ENCODE results near the gene CCDC121.

GRCh38 chr2:27588308-27588707, 40.5 kb downstream of the CCDC121 start:
- TF ChIP-seq POLR2A (IDR thresholded peaks at IDR 0.05) = no peak
- TF ChIP-seq, protein P1, sequence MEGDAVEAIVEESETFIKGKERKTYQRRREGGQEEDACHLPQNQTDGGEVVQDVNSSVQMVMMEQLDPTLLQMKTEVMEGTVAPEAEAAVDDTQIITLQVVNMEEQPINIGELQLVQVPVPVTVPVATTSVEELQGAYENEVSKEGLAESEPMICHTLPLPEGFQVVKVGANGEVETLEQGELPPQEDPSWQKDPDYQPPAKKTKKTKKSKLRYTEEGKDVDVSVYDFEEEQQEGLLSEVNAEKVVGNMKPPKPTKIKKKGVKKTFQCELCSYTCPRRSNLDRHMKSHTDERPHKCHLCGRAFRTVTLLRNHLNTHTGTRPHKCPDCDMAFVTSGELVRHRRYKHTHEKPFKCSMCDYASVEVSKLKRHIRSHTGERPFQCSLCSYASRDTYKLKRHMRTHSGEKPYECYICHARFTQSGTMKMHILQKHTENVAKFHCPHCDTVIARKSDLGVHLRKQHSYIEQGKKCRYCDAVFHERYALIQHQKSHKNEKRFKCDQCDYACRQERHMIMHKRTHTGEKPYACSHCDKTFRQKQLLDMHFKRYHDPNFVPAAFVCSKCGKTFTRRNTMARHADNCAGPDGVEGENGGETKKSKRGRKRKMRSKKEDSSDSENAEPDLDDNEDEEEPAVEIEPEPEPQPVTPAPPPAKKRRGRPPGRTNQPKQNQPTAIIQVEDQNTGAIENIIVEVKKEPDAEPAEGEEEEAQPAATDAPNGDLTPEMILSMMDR (IDR thresholded peaks at IDR 0.05) = no peak
- no peak for TF ChIP-seq POLR2AphosphoS5 (IDR thresholded peaks at IDR 0.05)
- no peak for TF ChIP-seq EP300 (IDR thresholded peaks at IDR 0.05)
